GM23338 (cell line): ENCODE data around the gene CNGA1. TPM values are rescaled to one million over a fixed set of nuclear protein-coding genes. Genes with fewer than 3 reads are reported as not detected.

Experiments
- ATAC-seq: fragments of 200-7000 bp; cut with Tn5 transposase; 3 replicates; pipeline ENCODE4 v1.9.1; 2020
- DNase-seq: peaks from one replicate; pipeline ENCODE4 v3.0.0-alpha.2; 2015; ENCODE audit warnings: low spot score
- H2AFZ ChIP-seq: fragments of 200-600 bp; sonication (generic); 2 replicates; pipeline ENCODE4 v1.8.0; 2016; ENCODE audit warnings: antibody characterized with exemption, mild to moderate bottlenecking, moderate library complexity
- H3F3A ChIP-seq: fragments of 200-600 bp; sonication (generic); replicated peaks from 2 replicates; pipeline ENCODE4 v1.8.0; 2017; ENCODE audit warnings: antibody characterized with exemption, mixed run types, low read depth
- H3K27ac ChIP-seq: fragments of 200-600 bp; sonication (generic); 2 replicates; pipeline ENCODE4 v1.6.1; 2016; ENCODE audit warnings: low read depth
- H3K27me3 ChIP-seq: fragments of 200-600 bp; sonication (generic); 2 replicates; pipeline ENCODE4 v1.8.0; 2016; ENCODE audit warnings: mild to moderate bottlenecking, mixed run types, moderate library complexity; ENCODE audit not compliant: insufficient read depth
- H3K36me3 ChIP-seq: fragments of 200-600 bp; sonication (generic); 2 replicates; pipeline ENCODE4 v1.8.0; 2016; ENCODE audit warnings: mild to moderate bottlenecking; ENCODE audit not compliant: insufficient read depth
- H3K4me1 ChIP-seq: fragments of 200-600 bp; sonication (generic); 2 replicates; pipeline ENCODE4 v1.8.0; 2016; ENCODE audit warnings: mild to moderate bottlenecking, moderate library complexity; ENCODE audit not compliant: insufficient read depth
- H3K4me2 ChIP-seq: fragments of 200-600 bp; sonication (generic); 2 replicates; pipeline ENCODE4 v1.7.1; 2017; ENCODE audit warnings: mixed run types
- H3K4me3 ChIP-seq: fragments of 200-600 bp; sonication (generic); 2 replicates; pipeline ENCODE4 v1.6.1; 2016; ENCODE audit warnings: mixed run types
- H3K79me2 ChIP-seq: fragments of 200-600 bp; sonication (generic); replicated peaks from 2 replicates; pipeline ENCODE4 v1.8.0; 2017; ENCODE audit warnings: mild to moderate bottlenecking; ENCODE audit not compliant: insufficient read depth
- H3K9me2 ChIP-seq: fragments of 200-600 bp; sonication (generic); 2 replicates; pipeline ENCODE4 v1.8.0; 2017; ENCODE audit not compliant: insufficient read depth
- H4K20me1 ChIP-seq: fragments of 200-600 bp; sonication (generic); replicated peaks from 2 replicates; pipeline ENCODE4 v1.8.0; 2017; ENCODE audit warnings: mild to moderate bottlenecking; ENCODE audit not compliant: insufficient read depth
- H3K27ac Mint-ChIP-seq: 2 replicates; pipeline ENCODE4 v1.8.0; 2020; ENCODE audit warnings: inconsistent platforms, mild to moderate bottlenecking, moderate library complexity, mixed read lengths
- H3K27me3 Mint-ChIP-seq: 3 replicates; pipeline ENCODE4 v1.8.0; 2022; ENCODE audit warnings: low read depth, mild to moderate bottlenecking, moderate library complexity, mixed read lengths, inconsistent platforms; ENCODE audit not compliant: insufficient read depth, poor library complexity
- H3K36me3 Mint-ChIP-seq: 3 replicates; pipeline ENCODE4 v1.8.0; 2021; ENCODE audit warnings: low read depth, mild to moderate bottlenecking, inconsistent platforms, moderate library complexity, mixed read lengths
- H3K4me1 Mint-ChIP-seq: 3 replicates; pipeline ENCODE4 v1.8.0; 2020; ENCODE audit warnings: mild to moderate bottlenecking, inconsistent platforms, mixed read lengths
- H3K4me3 Mint-ChIP-seq: 3 replicates; pipeline ENCODE4 v1.8.0; 2021; ENCODE audit warnings: moderate library complexity, mild to moderate bottlenecking, inconsistent platforms, mixed read lengths
- H3K9me3 Mint-ChIP-seq: 3 replicates; pipeline ENCODE4 v1.8.0; 2020; ENCODE audit warnings: moderate library complexity, mild to moderate bottlenecking, inconsistent platforms, mixed read lengths
- CREB1 ChIP-seq: fragments of 250-450 bp; sonication (Bioruptor Pico); IDR thresholded peaks from 2 replicates; pipeline ENCODE4 v1.5.0; 2020; ENCODE audit warnings: low read depth, mild to moderate bottlenecking, moderate library complexity
- EZH2 ChIP-seq: fragments of 200-600 bp; sonication (generic); IDR thresholded peaks from one replicate; pipeline ENCODE4 v1.8.0; 2017; ENCODE audit warnings: antibody characterized with exemption, mild to moderate bottlenecking, low read depth; ENCODE audit not compliant: unreplicated experiment
- EZH2phosphoT487 ChIP-seq: fragments of 200-600 bp; sonication (generic); IDR thresholded peaks from one replicate; pipeline ENCODE4 v1.8.1; 2018; ENCODE audit warnings: antibody characterized with exemption; ENCODE audit not compliant: unreplicated experiment
- JUNB ChIP-seq: IDR thresholded peaks from one replicate; pipeline ENCODE4 v1.6.1; 2016; ENCODE audit warnings: antibody characterized with exemption; ENCODE audit not compliant: unreplicated experiment
- NANOG ChIP-seq: IDR thresholded peaks from 2 replicates; pipeline ENCODE4 v1.6.1; 2016; ENCODE audit warnings: antibody characterized with exemption, borderline replicate concordance
- POLR2AphosphoS5 ChIP-seq: IDR thresholded peaks from 2 replicates; pipeline ENCODE4 v1.6.1; 2016; ENCODE audit warnings: antibody characterized with exemption, low read depth
- REST ChIP-seq: IDR thresholded peaks from one replicate; pipeline ENCODE4 v1.6.1; 2018; ENCODE audit warnings: antibody characterized with exemption; ENCODE audit not compliant: unreplicated experiment
- STAT1 ChIP-seq: IDR thresholded peaks from one replicate; pipeline ENCODE4 v1.6.1; 2016; ENCODE audit warnings: antibody characterized with exemption; ENCODE audit not compliant: unreplicated experiment
- ZNF114 ChIP-seq: fragments of 250-450 bp; sonication (Bioruptor Pico); IDR thresholded peaks from 2 replicates; pipeline ENCODE4 v1.5.0; 2020; ENCODE audit warnings: mild to moderate bottlenecking, moderate library complexity
- ZNF331 ChIP-seq: fragments of 250-450 bp; sonication (Bioruptor Pico); IDR thresholded peaks from 2 replicates; pipeline ENCODE4 v1.5.0; 2020; ENCODE audit warnings: low read depth, mild to moderate bottlenecking, moderate library complexity
- ZNF462 ChIP-seq: fragments of 250-450 bp; sonication (Bioruptor Pico); IDR thresholded peaks from 2 replicates; pipeline ENCODE4 v1.5.0; 2020; ENCODE audit warnings: mild to moderate bottlenecking, moderate library complexity
- polyA plus RNA-seq: library from polyadenylated mRNA; unstranded; fragments of >200 nt; fragmentation: Nextera tagmentation; extraction: Ambion mirVana; gene quantifications from 2 replicates; pipeline ENCODE4 v1.2.1, GENCODE V29; 2016
- total RNA-seq: library from RNA; depleted of rRNA; stranded (reverse); fragments of >200 nt; shearing (Covaris generic); gene quantifications from 2 replicates; pipeline ENCODE4 v1.2.3, GENCODE V29; 2014
- TF ChIP-seq, protein P1 (sequence below): IDR thresholded peaks from 2 replicates; pipeline ENCODE4 v1.6.1; 2016; ENCODE audit warnings: antibody characterized with exemption
- TF ChIP-seq, protein P2 (sequence below), 2 experiments: fragments of 200-600 bp in 1 of 2; sonication (generic) in 1 of 2; conservative IDR thresholded peaks; 2 replicates each; pipeline versions ENCODE4 v1.5.1 to v1.6.1; 2016 to 2017; ENCODE audit warnings: antibody characterized with exemption in 2 of 2, low read depth in 2 of 2, mild to moderate bottlenecking in 2 of 2, moderate library complexity in 1 of 2

Gene CNGA1
- total and polyA plus RNA-seq, 2 experiments from 2014 or later = 3.3 to 4.9 TPM

- no peaks in the 10 kb centered on the region for H4K20me1 ChIP-seq
- Mint-ChIP-seq H3K4me1 (peaks cover 11% of the 10 kb centered on the region), H3K9me3 (peaks cover 2% of the 10 kb centered on the region; the same call in 1 of the 3 replicates), H3K27ac (no peak overlapping the region), H3K27me3 (no peaks in the 10 kb centered on the region), H3K36me3 (no peaks in the 10 kb centered on the region; the same call in 2 of the 3 replicates), H3K4me3 (no peak overlapping the region)
- peaks cover 15% of the 10 kb centered on the region for H3K9me2 ChIP-seq
- H3K4me2 ChIP-seq = no peak overlapping the region
- no peak overlapping the region for H3K4me3 ChIP-seq
- TF ChIP-seq, protein P1, sequence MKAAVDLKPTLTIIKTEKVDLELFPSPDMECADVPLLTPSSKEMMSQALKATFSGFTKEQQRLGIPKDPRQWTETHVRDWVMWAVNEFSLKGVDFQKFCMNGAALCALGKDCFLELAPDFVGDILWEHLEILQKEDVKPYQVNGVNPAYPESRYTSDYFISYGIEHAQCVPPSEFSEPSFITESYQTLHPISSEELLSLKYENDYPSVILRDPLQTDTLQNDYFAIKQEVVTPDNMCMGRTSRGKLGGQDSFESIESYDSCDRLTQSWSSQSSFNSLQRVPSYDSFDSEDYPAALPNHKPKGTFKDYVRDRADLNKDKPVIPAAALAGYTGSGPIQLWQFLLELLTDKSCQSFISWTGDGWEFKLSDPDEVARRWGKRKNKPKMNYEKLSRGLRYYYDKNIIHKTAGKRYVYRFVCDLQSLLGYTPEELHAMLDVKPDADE = no peak
- TF ChIP-seq STAT1 (no peak), POLR2AphosphoS5 (no peak), CREB1 (CRISPR knock-in tag) (no peak), EZH2phosphoT487 (no peak), EZH2 (no peak), NANOG (no peak), JUNB (no peak), ZNF114 (no peak), ZNF462 (CRISPR knock-in tag) (no peak), ZNF331 (CRISPR knock-in tag) (no peak), REST (no peak)
- TF ChIP-seq, protein P2, sequence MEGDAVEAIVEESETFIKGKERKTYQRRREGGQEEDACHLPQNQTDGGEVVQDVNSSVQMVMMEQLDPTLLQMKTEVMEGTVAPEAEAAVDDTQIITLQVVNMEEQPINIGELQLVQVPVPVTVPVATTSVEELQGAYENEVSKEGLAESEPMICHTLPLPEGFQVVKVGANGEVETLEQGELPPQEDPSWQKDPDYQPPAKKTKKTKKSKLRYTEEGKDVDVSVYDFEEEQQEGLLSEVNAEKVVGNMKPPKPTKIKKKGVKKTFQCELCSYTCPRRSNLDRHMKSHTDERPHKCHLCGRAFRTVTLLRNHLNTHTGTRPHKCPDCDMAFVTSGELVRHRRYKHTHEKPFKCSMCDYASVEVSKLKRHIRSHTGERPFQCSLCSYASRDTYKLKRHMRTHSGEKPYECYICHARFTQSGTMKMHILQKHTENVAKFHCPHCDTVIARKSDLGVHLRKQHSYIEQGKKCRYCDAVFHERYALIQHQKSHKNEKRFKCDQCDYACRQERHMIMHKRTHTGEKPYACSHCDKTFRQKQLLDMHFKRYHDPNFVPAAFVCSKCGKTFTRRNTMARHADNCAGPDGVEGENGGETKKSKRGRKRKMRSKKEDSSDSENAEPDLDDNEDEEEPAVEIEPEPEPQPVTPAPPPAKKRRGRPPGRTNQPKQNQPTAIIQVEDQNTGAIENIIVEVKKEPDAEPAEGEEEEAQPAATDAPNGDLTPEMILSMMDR (conservative IDR thresholded peaks at IDR 0.05; ENCODE audit: low read depth in 2 of 2) = no peak
- H3K4me1 ChIP-seq = peaks cover 6% of the 10 kb centered on the region; the same call in 1 of the 2 replicates
- H3K36me3 ChIP-seq = no peaks in the 10 kb centered on the region; the same call in 1 of the 2 replicates
- no peak overlapping the region for H3K27ac ChIP-seq
- no peak for DNase-seq
- ATAC-seq = no peak
- no peaks in the 10 kb centered on the region for H3K27me3 ChIP-seq
- no peaks in the 10 kb centered on the region for H3K79me2 ChIP-seq
- H2AFZ ChIP-seq = 0 out of 2 replicates have a peak overlapping the region, but pooled peaks have one; percentile 59
- 0 out of 2 replicates have a peak, but pooled peaks cover 5% of the 10 kb centered on the region for H3F3A ChIP-seq
Observed at GRCh38 chr4:48047896-48048295, 31.4 kb upstream of the CNGA1 start.
